ENCODE data around the gene YIPF6. TPM values are rescaled to one million over a fixed set of nuclear protein-coding genes. Genes with fewer than 3 reads are reported as not detected.

The YIPF6 gene
- total and polyA plus RNA-seq, 2 of the 13 experiments (the other 11 are each of a cell fraction or from before 2014, with no cell fraction given), result 37.8 to 43.6 TPM

GRCh38 chrX:68498044-68498507 lies 775 bp upstream of the YIPF6 start:
- peaks cover 34% of the 10 kb centered on the region for H3K79me2 ChIP-seq (ENCODE audit: insufficient read depth, low read length)
- H3K4me3 ChIP-seq (replicated peaks in 1 of 3; ENCODE audit: insufficient read depth in 1 of 3, low read depth in 2 of 3, low read length in 3 of 3), result peak overlapping the region; percentile 85 to 94 (median 87)
- no peaks in the 10 kb centered on the region for H3K9me3 ChIP-seq (ENCODE audit: low read length)
- peak; percentile 19 for DNase-seq (ENCODE audit: low spot score)
- peaks cover 33% of the 10 kb centered on the region for H3K4me1 ChIP-seq (ENCODE audit: insufficient read depth, low read length)
- intact Hi-C loops (cut with micrococcal nuclease; ENCODE audit: unreplicated experiment), result loop anchor here (5.0 kb wide), 1 partner anchor 66 kb away; the partner anchor contains the start of gene OPHN1
- H3K27ac ChIP-seq (ENCODE audit: extremely low read length, insufficient read depth, low read length), result peak overlapping the region; percentile 95
- TSS peak; percentile 91 for BruUV-seq (replicated peaks)
- no peak overlapping the region for H2AFZ ChIP-seq (ENCODE audit: low read length)
- 0 out of 5 replicates have a peak, but pooled peaks cover 0 to 4% of the 10 kb centered on the region in 2 experiments for H3K36me3 ChIP-seq (replicated peaks in 1 of 2; ENCODE audit: control insufficient read depth in 1 of 2, insufficient read depth in 2 of 2, low read length in 2 of 2)
- peak; percentile 28; the same call in 2 of the 3 replicates for ATAC-seq
- TF ChIP-seq REST (IDR thresholded peaks at IDR 0.05; ENCODE audit: borderline replicate concordance in 1 of 2, low read depth in 1 of 2, low read length in 2 of 2), result no peak
- TF ChIP-seq NPAS2 (CRISPR knock-in tag; IDR thresholded peaks at IDR 0.05; ENCODE audit: borderline replicate concordance), result no peak
- TF ChIP-seq ZNF616 (CRISPR knock-in tag; IDR thresholded peaks at IDR 0.05; ENCODE audit: low read depth), result no peak
- no peak for TF ChIP-seq ZNF776 (CRISPR knock-in tag; IDR thresholded peaks at IDR 0.05)
- TF ChIP-seq SCMH1 (CRISPR knock-in tag; IDR thresholded peaks at IDR 0.05; ENCODE audit: borderline replicate concordance), result no peak
- no peak for TF ChIP-seq THAP11 (CRISPR knock-in tag; IDR thresholded peaks at IDR 0.05)
- TF ChIP-seq RFXAP (CRISPR knock-in tag; IDR thresholded peaks at IDR 0.05; ENCODE audit: borderline replicate concordance), result no peak
- no peak for TF ChIP-seq LRRFIP1 (CRISPR knock-in tag; conservative IDR thresholded peaks at IDR 0.05)
- TF ChIP-seq FOXK1 (CRISPR knock-in tag; IDR thresholded peaks at IDR 0.05; ENCODE audit: borderline replicate concordance, low read depth), result no peak
- no peak for TF ChIP-seq ZNF251 (CRISPR knock-in tag; IDR thresholded peaks at IDR 0.05)
- TF ChIP-seq STAT5B (CRISPR knock-in tag; IDR thresholded peaks at IDR 0.05), result no peak
- no peak for TF ChIP-seq TBX2 (CRISPR knock-in tag; IDR thresholded peaks at IDR 0.05; ENCODE audit: borderline replicate concordance)
- no peak for TF ChIP-seq ZNF30 (CRISPR knock-in tag; IDR thresholded peaks at IDR 0.05)
- TF ChIP-seq ZNF570 (CRISPR knock-in tag; IDR thresholded peaks at IDR 0.05; ENCODE audit: borderline replicate concordance), result no peak
- H3K9ac ChIP-seq (ENCODE audit: insufficient read depth, low read depth, low read length), result peak overlapping the region; percentile 97
- WGBS (ENCODE audit: low lambda C conversion rate), result 0% methylated on average over 4 of the region's 4 CpGs
- FAIRE-seq, result peak; percentile 63
- ChIA-PET CTCF (ENCODE audit: low intra/inter-chr PET ratio, low total read pairs) (no interaction called here), POLR2A (interaction anchor here (0.8 to 1.7 kb wide), 3 partner anchors 8 to 65 kb away, joined by 3 to 10 read pairs (median 5); partner anchors contain the start of gene OPHN1)
- no peaks in the 10 kb centered on the region; a peak in 1 of 5 replicates for H3K27me3 ChIP-seq (ENCODE audit: control insufficient read depth in 1 of 2, insufficient read depth in 2 of 2, low read length in 2 of 2)
- H3K4me2 ChIP-seq (ENCODE audit: low read depth, low read length), result peak overlapping the region; percentile 76
- in situ Hi-C loops (cut with HindIII; ENCODE audit: extremely low pct_ligation_motif_present, low pct_unique_long_range_greater_than_20kb), result loop anchor here (10.0 kb wide), 1 partner anchor 303 kb away; no protein-coding TSS in a partner anchor
- no peaks in the 10 kb centered on the region for H4K20me1 ChIP-seq (ENCODE audit: insufficient read depth, low read length)

Data from HepG2 (cell line).